ENCODE data around the gene SAMD11. TPM values are rescaled to one million over a fixed set of nuclear protein-coding genes. Genes with fewer than 3 reads are reported as not detected.
"Not testable (repeated sequence)": the region's sequence is repeated elsewhere in the genome, so short reads cannot be mapped to it uniquely, and the experiment has no call there.

SAMD11 gene
- total RNA-seq, 1 donor from 2014 or later, result 33.9 TPM

GRCh38 chr1:942864-943533, 19.3 kb downstream of the SAMD11 start:
- peaks cover 0 to 10% of the 10 kb centered on the region in 2 donors for H3K36me3 ChIP-seq
- DNase-seq (ENCODE audit: extremely low spot score in 2 of 2), result no peak
- H3K9me3 ChIP-seq, result no peaks in the 10 kb centered on the region
- intact Hi-C loops (cut with DNase I), result no loop called here
- H3K4me3 ChIP-seq, result peak overlapping the region in 1 of 2 donors; percentile 59
- peaks cover 6% of the 10 kb centered on the region for H3K27me3 ChIP-seq
- no peak for TF ChIP-seq POLR2A (IDR thresholded peaks at IDR 0.05)
- no peak for TF ChIP-seq CTCF (IDR thresholded peaks at IDR 0.05)
- peak in 1 of 2 donors; percentile 66 for TF ChIP-seq POLR2AphosphoS5 (IDR thresholded peaks at IDR 0.05; ENCODE audit: insufficient read depth in 1 of 2, low read depth in 1 of 2)
- peak overlapping the region; percentile 72 for H3K27ac ChIP-seq
- H3K4me1 ChIP-seq, result peaks cover 41% of the 10 kb centered on the region

- Histone ChIP-seq H3K9me3 (no peaks in the 10 kb centered on the region), H3K27me3 (peaks cover 6% of the 10 kb centered on the region), H3K4me1 (peaks cover 41% of the 10 kb centered on the region), H3K4me3 (peak overlapping the region in 1 of 2 donors; percentile 23), H3K27ac (peak overlapping the region; percentile 72), H3K36me3 (peaks cover 0 to 16% of the 10 kb centered on the region in 2 donors)
- no peak for DNase-seq (ENCODE audit: extremely low spot score in 2 of 2)
- intact Hi-C loops (cut with DNase I), result no loop called here
- TF ChIP-seq POLR2A (IDR thresholded peaks at IDR 0.05), result no peak
- no peak for TF ChIP-seq POLR2AphosphoS5 (IDR thresholded peaks at IDR 0.05; ENCODE audit: insufficient read depth in 1 of 2, low read depth in 1 of 2)
- TF ChIP-seq CTCF (IDR thresholded peaks at IDR 0.05), result no peak
Observed at GRCh38 chr1:943545-944340, 20.0 kb downstream of the SAMD11 start.

GRCh38 chr1:944341-945325, 20.9 kb downstream of the SAMD11 start:
- H3K4me1 ChIP-seq, result peaks cover 40% of the 10 kb centered on the region
- intact Hi-C loops (cut with DNase I), result no loop called here
- H3K27ac ChIP-seq, result peak overlapping the region; percentile 72
- H3K27me3 ChIP-seq, result peaks cover 6% of the 10 kb centered on the region
- no peaks in the 10 kb centered on the region for H3K9me3 ChIP-seq
- H3K36me3 ChIP-seq, result peaks cover 0 to 22% of the 10 kb centered on the region in 2 donors
- TF ChIP-seq POLR2AphosphoS5 (IDR thresholded peaks at IDR 0.05; ENCODE audit: insufficient read depth in 1 of 2, low read depth in 1 of 2) (peak in 1 of 2 donors; percentile 57), CTCF (IDR thresholded peaks at IDR 0.05) (no peak), POLR2A (IDR thresholded peaks at IDR 0.05) (no peak)
- H3K4me3 ChIP-seq, result peak overlapping the region in 1 of 2 donors; percentile 23
- DNase-seq (ENCODE audit: extremely low spot score in 2 of 2), result no peak

- no peak for TF ChIP-seq POLR2A (IDR thresholded peaks at IDR 0.05)
- DNase-seq (ENCODE audit: extremely low spot score in 2 of 2), result no peak
- intact Hi-C loops (cut with DNase I), result no loop called here
- Histone ChIP-seq H3K4me3 (no peak overlapping the region), H3K4me1 (peaks cover 29% of the 10 kb centered on the region), H3K27me3 (peaks cover 6% of the 10 kb centered on the region), H3K27ac (no peak overlapping the region), H3K36me3 (peaks cover 0 to 35% of the 10 kb centered on the region in 2 donors), H3K9me3 (no peaks in the 10 kb centered on the region)
Observed at GRCh38 chr1:945688-946556, 22.2 kb downstream of the SAMD11 start.

GRCh38 chr1:946811-947210, 23.1 kb downstream of the SAMD11 start:
- Histone ChIP-seq H3K4me1 (peaks cover 20% of the 10 kb centered on the region), H3K36me3 (peaks cover 0 to 44% of the 10 kb centered on the region in 2 donors)
- intact Hi-C loops (cut with DNase I); H3K9me3 ChIP-seq; H3K4me3 ChIP-seq; DNase-seq (ENCODE audit: extremely low spot score in 2 of 2); H3K27me3 ChIP-seq; H3K27ac ChIP-seq: not testable (repeated sequence)
